Measurements from ENCODE around the gene SCUBE2.
A peak's percentile ranks its signal among the peaks of the same experiment; 100 is the strongest.

The SCUBE2 gene

DNA sequence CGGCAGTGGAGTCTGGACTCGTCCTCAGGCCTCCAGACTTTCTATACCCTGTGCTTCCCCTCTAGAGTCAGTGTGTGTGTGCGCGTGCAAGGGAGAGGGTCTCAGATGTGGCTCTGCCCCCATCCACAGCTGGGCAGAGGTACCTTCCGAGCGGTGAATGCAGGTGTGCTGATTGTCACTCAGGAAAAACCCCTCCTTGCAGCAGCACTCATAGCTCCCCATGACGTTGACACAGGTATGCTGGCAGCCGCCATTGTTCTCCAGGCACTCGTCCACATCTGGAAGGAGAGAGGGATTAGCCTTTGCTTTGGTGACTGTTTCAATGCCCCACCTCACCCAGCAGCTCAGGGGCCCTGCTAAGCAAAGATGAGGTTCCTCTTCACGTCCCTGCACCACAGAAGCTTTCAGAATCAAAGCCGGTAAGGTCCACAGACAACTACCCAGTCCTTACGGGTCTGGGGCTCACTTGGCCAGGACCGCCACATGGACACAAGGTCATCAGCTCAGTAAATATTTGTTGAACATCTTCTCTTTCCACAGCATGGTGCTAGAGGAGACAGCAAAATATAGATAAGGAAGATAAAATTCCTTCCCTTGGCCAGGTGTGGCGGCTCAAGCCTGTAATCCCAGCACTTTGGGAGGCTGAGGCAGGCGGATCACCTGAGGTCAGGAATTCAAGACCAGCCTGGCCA is 16.9 kb downstream of the SCUBE2 start:
- DNase-seq (ENCODE audit: low spot score): no peak

DNA sequence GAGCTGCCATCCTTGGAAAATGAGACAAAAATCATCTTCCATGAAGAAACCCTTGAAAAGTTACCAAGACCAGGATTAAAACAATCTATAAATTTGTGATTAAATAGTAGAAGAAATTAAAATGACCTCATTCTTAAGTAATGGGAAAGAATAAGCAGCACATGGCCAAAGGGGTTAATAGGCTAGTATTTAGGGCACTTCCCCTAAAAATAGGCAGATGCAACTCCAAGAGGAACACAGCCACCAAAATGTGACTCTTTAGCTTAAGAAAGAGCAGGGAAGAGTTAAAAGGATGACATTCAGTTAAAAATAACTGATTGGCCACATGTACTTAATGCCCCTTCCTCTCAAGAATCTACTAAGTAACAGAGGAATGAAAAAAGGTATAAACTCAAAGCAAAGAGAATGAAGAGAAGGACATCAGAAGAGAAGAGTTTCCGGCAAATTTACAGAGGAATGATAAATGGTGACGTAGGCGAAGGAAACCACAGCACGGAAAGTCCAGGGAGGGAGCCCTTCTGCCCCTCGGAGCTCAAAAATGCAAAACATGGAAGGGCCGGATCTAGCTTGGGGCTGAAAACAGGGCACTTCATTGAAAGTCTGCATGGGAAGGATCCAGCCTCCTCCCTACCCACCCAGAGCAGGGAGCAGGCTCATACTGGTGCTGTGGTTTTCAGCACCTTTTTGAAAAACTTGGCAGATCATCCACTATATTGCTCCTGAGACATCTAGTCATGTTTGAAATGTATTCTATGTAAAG is 17.8 kb downstream of the SCUBE2 start:
- no peak for DNase-seq (ENCODE audit: low spot score)

DNA sequence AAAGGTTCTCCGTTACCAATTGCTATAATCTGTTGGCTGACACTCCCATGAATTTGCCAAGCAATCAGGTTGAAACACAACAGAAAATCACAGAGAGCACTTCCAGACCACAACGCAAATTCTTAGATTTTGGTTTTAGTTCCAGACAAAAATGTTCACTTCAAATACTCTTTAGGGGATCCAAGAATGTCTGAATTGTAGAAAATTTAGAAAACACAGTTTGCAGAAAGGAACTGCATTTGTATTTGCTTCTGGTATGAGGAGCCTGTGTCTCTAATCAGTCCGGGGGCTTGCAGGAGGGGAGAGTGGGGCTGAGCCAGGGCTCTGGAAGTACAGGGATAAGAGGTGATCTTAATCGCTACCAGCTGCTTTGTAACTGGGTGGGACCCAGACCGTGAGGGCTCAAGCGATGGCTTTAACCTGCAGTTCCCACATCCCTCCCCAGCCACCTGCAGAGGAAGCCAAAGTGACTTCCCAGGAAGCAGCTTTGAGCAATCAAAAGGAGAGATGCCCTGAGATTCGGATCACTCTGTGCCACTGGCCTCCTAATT is 18.7 kb downstream of the SCUBE2 start:
- DNase-seq (ENCODE audit: low spot score): no peak

DNA sequence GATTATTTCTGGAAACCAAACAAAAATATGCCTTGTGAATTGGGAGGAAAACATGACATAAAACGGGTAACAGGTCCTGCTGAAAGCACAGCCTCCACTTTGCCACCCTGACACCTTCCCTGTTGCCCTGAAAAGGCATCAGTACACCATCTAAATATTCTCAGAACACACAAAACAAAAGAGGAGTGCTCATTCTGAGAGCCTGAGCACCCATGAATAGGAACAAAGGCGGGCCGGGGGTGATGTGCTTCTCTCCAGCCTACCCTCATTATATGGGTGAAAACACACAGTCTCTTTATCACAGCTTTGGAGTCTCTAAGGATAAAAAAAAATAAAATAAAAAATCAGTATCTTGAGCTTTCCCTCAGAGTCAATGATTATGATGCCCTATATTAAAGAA is 19.7 kb downstream of the SCUBE2 start:
- no peak for DNase-seq (ENCODE audit: low spot score)

DNA sequence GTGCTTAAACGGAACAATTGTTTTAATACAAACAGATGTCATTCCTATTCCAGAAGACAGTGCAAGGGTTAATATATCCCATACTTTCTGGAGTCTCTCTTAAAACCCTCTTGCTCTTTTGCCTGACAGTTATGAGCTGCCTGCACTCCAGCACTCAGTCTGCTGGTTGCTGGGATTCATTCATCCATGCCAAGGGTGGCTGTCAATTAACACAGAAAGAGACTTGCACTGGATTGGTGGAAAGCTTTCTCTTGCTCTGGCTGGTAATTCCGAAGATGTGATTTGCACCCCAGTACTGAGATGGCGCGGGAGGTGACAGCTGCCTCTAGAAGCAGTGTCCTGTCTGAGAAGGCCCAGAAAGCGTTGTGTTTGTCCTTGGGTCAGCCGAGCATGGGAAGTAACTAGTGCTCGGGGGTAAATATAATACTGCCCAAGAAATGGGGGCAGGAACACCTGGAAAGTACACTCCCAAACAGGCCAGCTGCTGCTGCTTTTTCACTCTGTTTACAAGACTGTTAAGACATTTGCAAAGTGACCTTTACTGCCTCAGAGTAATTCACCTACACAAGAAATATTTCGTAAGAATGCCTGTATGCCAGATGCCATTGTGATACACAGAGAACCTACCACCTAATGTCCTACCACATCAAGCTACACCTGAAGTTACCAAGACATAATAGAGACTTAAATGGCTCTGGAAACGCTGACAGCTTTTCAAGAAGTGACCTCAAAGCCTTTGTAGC is 20.5 kb downstream of the SCUBE2 start:
- peak; percentile 37 for DNase-seq (ENCODE audit: low spot score)

DNA sequence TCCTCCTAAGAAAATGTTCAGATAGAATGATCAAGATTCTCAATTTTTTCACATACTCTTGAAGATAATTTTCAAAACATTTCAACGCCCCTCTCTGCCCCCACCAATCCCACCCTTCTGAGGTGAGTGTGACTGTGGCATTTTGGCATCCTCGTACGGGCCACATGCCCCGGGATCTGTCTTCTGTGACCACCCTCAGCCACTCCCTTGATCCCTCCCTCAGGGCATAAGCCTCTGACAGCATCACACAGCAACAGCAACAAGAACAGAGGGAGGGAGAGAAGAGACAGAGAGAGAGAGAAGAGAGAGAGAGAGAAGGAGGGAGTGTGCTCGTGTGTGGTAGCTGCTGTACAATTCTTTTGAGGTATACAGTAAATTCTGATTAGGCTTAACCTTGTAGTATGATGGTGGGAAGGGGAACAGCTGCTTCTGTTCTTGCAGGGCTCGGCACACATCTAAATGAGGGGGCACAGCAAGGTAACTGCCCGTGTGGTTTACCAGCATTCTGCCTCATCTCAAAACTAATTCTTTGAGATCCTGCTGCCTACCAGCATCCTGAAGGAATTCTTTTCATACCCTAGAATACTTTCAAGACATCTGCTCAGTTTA is 21.4 kb downstream of the SCUBE2 start:
- DNase-seq (ENCODE audit: low spot score): peak; percentile 46

DNA sequence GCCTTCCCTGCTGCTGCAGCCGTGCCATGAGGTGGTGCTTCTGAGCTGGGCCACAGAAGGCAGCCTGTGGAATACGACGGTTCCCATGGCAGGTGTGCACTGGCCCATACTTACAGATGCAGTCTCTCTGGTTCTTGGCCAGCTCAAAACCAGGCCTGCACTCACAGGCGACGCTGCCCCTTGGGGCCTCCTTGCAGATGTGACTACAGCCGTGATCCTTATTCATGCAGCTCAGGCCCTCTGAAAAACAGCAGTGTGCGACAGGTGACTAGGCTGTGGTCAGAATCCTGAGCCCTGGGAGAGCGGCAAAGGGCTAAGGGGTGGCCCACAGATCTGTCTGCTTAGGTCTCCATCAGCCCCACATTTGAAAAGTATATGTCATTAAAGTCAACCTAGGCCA is 22.1 kb downstream of the SCUBE2 start:
- DNase-seq (ENCODE audit: low spot score): no peak

DNA sequence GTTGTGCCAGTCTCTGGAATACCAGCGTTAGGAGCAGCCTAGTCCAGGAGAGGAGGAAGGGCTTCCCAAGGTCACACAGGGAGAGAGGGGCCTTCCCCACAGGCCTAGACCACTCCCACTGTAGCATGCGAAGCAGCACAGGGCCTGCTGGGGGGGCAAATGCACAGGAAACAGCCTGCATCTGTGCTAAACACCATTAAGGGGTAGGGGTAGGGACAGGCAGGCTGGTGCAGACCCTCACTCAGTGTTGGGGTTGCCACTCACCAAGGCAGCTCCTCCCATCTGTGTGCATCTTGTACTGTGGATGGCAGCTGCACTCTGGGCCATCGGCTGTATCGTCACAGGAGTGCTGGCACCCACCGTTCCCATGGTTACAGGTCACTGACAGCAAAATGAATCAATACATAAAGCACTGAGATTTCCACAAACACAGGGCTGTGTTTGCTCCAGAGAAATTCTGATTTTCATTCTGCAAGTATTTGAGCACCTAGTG is 24.9 kb downstream of the SCUBE2 start:
- peak; percentile 47 for DNase-seq (ENCODE audit: low spot score)

DNA sequence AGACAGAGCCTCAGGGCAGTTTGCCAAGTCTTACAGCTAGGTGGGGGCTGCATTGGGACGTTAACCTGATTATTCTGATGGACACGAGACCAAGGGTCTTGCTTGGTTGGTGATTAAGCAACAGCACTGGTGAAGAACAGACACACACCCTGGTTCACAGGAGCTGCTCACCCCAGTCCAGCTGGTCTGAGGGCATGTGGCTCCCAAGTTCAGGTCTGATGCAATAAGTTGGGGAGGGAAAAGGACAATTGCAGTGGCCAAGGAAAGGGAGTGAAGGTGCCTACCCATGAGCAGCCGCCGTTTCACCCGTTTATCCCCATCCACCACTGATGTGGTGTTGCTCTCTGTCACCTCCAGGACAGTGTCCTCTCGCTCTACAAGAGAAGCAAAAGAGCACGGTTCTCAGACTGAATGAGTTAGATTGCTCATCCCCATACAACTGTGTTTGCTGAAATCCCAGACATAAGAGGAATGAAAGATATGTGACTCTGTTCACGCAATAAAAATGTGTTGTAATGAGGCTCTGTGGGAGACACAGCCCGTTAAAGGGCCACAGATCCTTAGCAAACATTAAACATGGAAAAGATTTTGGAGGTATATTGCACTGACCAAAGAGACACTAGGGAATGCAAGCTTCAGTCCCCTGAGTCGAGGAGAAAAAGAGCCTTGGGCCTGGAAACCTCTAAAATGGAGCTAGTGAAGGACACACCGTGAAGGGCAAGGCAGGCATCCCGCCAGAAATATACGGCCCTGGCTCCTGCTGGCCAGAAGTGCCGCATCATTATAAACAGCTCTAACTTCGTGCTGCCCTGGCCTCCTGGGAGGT is 25.6 kb downstream of the SCUBE2 start:
- no peak for DNase-seq (ENCODE audit: low spot score)

DNA sequence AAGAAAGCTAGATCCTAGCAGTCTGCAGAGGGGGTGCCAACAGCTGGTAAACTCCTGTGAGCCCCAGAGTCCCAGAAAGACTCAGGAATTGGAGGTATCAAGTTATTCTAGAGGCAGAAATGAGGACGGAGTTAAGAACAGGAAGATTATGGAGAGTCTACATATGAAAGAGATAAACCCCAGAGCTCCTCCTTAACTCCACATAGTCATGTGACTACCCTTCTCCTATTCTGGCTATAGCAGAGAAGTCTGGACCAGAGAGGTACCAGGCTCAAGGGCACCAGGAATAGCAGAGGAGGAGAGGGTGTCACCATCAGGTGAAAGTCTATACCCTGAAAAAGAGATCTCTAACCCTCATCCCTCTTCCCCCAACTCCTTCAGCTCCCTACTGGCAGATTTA is 29.6 kb downstream of the SCUBE2 start:
- DNase-seq (ENCODE audit: low spot score): no peak

DNA sequence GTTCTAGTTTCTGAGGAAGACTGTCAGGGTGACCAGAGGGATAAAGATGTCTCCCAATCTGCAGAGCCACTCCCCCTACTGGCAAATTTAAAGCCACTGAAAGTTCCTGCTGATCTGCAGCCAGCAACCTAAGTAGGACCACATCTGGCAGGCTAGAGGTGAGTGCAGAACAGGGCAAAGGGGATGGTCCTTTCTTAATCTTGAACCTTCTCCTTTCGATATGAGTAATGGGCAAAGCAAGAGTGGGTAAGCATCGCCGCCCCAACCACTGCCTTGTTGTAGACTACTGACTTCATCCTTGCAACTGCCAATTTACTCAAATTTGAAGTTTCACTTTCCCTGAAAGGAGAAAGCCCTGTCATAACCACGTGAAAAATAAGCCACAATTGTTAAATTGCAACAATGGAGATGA is 30.7 kb downstream of the SCUBE2 start:
- DNase-seq (ENCODE audit: low spot score): no peak

DNA sequence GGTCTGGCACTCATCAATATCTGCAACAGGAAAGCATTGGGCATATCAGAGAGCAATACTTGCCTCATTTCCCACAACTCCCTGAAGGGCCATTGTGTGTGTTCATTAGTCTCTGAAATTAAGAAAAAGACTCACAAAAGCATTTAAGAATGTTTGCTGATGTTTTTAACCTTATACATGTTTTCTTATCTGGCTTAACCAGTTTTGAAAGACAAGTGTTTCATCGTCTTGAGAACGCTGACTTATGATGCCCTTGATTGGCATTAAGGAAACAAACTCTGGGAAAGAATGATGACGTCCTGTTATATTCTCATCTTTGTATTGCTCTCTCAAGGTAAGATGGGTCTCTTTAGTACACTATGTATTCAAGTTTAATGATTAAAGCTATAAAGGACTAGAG is 32.0 kb downstream of the SCUBE2 start:
- DNase-seq (ENCODE audit: low spot score): no peak

DNA sequence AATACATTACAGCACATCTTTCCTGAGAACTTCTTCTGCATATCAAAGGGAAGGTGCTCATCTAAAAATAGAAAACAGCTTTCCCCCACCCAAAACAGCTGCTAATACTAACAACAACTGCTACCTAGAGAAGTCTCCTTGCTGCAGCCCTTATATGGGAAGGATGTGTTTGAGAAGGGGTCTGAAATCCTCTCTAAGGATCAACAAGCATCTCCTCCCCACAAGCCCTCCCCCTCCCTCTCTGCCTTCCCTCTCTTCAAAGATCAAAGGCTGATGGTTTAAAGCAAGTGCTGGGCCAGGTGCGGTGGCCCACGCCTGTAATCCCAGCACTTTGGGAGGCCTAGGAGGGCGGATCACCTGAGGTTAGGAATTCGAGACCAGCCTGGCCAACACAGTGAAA is 33.5 kb downstream of the SCUBE2 start:
- no peak for DNase-seq (ENCODE audit: low spot score)

DNA sequence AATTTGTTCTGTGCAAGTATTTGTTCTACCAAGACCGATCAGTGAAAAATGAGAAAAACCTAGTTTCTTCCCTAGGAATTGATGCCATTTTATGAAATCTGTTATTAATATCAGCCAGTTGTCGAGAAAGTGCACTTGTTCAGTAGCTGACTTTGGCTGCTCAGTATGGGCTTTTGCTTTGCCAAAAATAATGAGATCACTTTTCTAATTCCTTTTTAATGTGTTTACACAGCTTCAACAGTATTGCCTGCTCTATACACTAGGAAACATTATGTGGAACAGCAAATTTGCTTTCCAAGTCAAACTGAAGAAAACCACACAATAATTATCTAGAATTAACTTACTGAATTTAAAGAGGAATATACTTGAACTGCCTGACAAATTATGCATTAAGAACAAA is 34.4 kb downstream of the SCUBE2 start:
- no peak for DNase-seq (ENCODE audit: low spot score)

DNA sequence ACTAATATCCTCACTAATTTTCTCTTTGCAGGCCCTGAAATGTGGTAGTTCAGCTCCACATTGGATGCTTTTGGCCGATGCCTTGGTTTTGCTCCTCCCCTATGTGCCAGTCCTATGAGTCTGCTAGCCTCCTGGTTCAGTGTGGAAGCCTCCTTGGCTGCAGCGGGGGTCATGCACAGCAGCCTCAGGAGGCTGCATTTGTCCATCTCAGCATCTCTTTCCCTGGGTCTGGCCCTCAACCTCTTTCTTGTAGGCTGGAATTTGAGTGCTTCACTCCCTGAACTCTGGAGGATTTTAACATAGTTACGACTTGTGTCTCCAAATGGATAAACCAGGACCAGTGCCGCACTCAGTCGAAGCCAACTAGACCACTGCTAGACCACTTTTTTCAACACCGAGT is 34.9 kb downstream of the SCUBE2 start:
- DNase-seq (ENCODE audit: low spot score): no peak

DNA sequence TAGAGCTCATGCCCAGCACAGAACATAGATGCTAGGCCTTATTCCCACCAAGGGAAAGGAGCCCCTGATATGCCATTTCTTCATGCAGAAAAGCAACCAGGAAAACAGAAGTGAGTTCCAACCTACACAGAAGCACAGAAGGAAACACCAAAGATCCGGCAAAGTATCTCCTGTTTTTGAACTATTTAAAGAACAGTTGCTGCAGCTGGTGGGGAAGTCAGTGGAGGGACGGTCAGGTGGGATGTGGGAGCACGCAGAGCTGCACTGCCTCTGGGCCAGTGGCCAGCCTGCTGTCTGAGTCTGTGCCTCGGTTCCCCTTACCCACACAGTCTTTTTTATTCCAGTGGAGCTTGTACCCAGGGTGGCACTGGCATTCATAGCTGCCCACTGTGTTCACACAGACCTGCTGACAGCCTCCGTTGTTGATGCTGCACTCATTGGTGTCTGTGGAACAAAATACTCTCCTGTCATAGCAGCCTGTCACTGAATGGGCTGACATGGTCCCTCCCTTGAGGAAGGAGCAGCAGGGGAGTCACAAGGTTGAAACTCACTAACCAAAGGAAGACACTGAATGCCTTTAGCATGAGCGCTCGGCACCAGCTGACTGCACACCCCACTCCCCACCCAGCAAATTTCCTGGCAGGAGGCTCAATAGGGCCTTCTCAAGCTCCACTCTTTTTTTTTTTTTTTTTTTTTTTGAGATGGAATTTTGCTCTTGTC is 37.9 kb downstream of the SCUBE2 start:
- no peak for DNase-seq (ENCODE audit: low spot score)

DNA sequence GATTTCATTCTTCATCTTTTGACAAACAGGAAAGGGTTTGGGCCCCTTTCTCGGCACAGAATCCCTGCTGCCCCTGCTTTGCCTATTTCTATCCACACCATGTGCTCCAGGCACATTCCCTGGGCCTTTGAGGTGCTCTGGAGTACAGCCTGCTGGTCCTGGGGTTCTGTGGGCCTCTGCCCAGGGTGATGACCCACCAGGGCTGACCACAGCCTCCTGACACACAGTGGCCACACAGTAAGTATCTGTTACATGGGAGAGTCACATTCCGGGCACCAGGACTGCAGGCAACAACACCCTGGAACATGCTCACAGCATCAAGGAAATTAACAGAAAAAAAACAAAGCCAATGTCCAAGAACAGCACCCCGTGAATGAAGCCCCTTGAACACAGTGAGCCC is 39.1 kb downstream of the SCUBE2 start:
- no peak for DNase-seq (ENCODE audit: low spot score)

DNA sequence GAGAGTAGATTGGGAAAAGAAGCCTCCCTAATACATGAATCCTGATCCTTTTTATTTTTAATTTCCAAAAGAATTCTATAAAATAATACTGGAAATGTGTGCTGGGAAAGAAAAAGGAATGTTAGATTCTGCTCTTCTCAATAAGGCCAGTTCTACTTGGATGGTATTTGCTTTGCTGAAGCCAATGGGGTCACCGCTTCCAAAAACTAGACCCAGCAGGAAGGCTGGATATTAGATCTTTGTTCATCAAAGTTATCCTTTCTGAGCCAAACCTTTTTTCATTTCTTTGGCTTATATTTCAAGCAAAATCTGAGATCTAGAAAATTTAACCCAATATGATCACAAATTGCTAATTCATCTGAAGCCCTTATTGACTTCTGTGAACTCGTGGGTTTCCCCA is 41.4 kb downstream of the SCUBE2 start:
- no peak for DNase-seq (ENCODE audit: low spot score)

DNA sequence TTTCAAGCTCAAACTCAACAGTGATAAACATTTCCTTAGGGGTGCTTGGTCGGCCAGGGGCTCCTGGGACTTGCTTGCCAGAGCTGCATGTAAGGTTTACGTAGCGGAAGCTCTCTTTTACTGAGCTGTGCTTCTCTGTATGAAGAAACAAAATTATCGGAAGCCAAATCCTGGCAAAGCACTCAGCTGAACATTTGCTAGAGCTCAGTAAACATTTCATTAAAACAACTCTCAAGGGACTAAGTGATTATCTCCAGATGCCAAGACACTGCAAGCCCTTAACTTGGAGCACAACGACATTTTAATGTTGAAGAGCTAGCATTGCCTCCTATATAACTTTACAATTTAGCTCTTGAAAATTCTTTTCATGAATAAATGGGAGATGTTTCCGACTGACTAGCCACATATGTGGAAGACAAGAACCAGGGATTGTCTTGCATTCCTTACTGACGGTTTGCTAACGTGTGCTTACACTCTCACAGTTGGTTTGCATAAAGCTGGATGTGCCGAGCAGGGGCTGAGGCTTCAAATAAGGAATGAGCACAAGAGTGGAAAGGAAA is 43.4 kb downstream of the SCUBE2 start:
- no peak for DNase-seq (ENCODE audit: low spot score)

DNA sequence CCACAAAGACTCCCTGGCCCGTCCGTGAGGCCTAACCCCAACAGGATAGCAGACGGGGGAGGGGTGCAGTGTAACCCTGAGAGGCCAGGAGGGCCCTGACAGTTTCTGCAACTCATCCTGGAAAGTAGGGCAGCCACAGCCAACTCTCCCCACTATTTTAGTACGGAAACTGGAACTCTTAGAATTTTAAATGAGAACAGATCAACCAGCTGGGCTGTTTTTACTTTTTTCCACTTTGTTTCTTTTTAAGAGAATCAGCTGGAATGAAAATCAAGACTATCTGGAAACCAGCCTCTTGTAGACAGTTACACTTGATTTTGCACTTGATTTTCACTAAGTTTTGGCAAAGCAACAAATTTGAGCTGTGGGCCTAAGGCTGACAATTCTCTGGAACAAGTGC is 44.9 kb downstream of the SCUBE2 start:
- no peak for DNase-seq (ENCODE audit: low spot score)

All from ecto neural progenitor cell (in vitro differentiated cells).